SK-N-SH (cell line): ENCODE data around the gene PDCD1. TPM values are rescaled to one million over a fixed set of nuclear protein-coding genes. Genes with fewer than 3 reads are reported as not detected.

Source experiments
- CTCF ChIA-PET: fragments of 300-600, 350-600 bp; formaldehyde crosslinking; extraction: SDS; loops from one replicate; lab custom pipeline; 2021; lab: Yijun Ruan, JAX
- POLR2A ChIA-PET: fragments of 350-600 bp; sonication (Branson Sonifier 250); formaldehyde crosslinking; extraction: SDS; loops from one replicate; lab custom pipeline; 2020; ENCODE audit warnings: antibody characterized with exemption, inconsistent platforms; lab: Yijun Ruan, JAX
- DNase-seq: peaks from one replicate; pipeline ENCODE4 v3.0.0; 2012
- H2AFZ ChIP-seq: fragments of 200-600 bp; sonication (generic); 2 replicates; pipeline ENCODE4 v1.8.1; 2016; ENCODE audit warnings: antibody characterized with exemption, mild to moderate bottlenecking, low read depth
- H3F3A ChIP-seq: fragments of 200-600 bp; sonication (generic); replicated peaks from 2 replicates; pipeline ENCODE3; 2016; ENCODE audit warnings: antibody characterized with exemption, mild to moderate bottlenecking; ENCODE audit not compliant: insufficient read depth
- H3K27ac ChIP-seq, 2 experiments: fragments of 200-500 bp in 1 of 2; fragments of 200-600 bp in 1 of 2; sonication (Bioruptor generic) in 1 of 2; sonication (generic), shearing (Covaris generic) in 1 of 2; 2 replicates each; pipeline versions ENCODE4 v1.5.1 to v1.6.1; 2014 to 2016; ENCODE audit warnings: low read depth in 2 of 2, inconsistent platforms in 1 of 2, low read length in 1 of 2, mild to moderate bottlenecking in 1 of 2, mixed read lengths in 1 of 2
- H3K27me3 ChIP-seq: fragments of 200-600 bp; sonication (generic), shearing (Covaris generic); 2 replicates; pipeline ENCODE4 v1.6.1; 2016; ENCODE audit warnings: mixed run types; ENCODE audit not compliant: insufficient read depth
- H3K36me3 ChIP-seq, 2 experiments: fragments of 200-500 bp in 1 of 2; fragments of 200-600 bp in 1 of 2; sonication (Bioruptor generic) in 1 of 2; sonication (generic) in 1 of 2; replicated peaks in 1 of 2; 2 replicates each; pipeline versions ENCODE3 to v1.5.1; 2014 to 2016; ENCODE audit warnings: low read length in 1 of 2, mild to moderate bottlenecking in 1 of 2; ENCODE audit not compliant: insufficient read depth in 2 of 2, control insufficient read depth in 1 of 2
- H3K4me1 ChIP-seq, 2 experiments: fragments of 200-500 bp in 1 of 2; fragments of 200-600 bp in 1 of 2; sonication (Bioruptor generic) in 1 of 2; sonication (generic), shearing (Covaris generic) in 1 of 2; 2 replicates each; pipeline versions ENCODE4 v1.5.1 to v1.6.1; 2014 to 2016; ENCODE audit warnings: low read depth in 1 of 2, low read length in 1 of 2, mixed run types in 1 of 2; ENCODE audit not compliant: insufficient read depth in 2 of 2, control insufficient read depth in 1 of 2
- H3K4me2 ChIP-seq: fragments of 200-600 bp; sonication (generic), shearing (Covaris generic); 2 replicates; pipeline ENCODE4 v1.6.1; 2017; ENCODE audit warnings: mixed run types
- H3K4me3 ChIP-seq, 2 experiments: fragments of 200-500 bp in 1 of 2; fragments of 200-600 bp in 1 of 2; sonication (Bioruptor generic) in 1 of 2; sonication (generic), shearing (Covaris generic) in 1 of 2; 2 replicates each; pipeline versions ENCODE4 v1.5.1 to v1.8.1; 2014 to 2016; ENCODE audit warnings: low read depth in 2 of 2, inconsistent platforms in 1 of 2, low read length in 1 of 2, mild to moderate bottlenecking in 1 of 2, mixed read lengths in 1 of 2, moderate library complexity in 1 of 2
- H3K79me2 ChIP-seq: fragments of 200-600 bp; sonication (generic); 2 replicates; pipeline ENCODE4 v1.8.1; 2017; ENCODE audit warnings: mild to moderate bottlenecking; ENCODE audit not compliant: insufficient read depth
- H3K9ac ChIP-seq: fragments of 200-600 bp; sonication (generic); 2 replicates; pipeline ENCODE4 v1.6.1; 2017; ENCODE audit warnings: mixed run types
- H3K9me2 ChIP-seq: fragments of 200-600 bp; sonication (generic); 2 replicates; pipeline ENCODE4 v1.6.1; 2017; ENCODE audit warnings: mixed run types
- H3K9me3 ChIP-seq: fragments of 200-600 bp; sonication (generic); 2 replicates; pipeline ENCODE4 v1.6.1; 2017; ENCODE audit warnings: mixed run types, mild to moderate bottlenecking, moderate library complexity
- H4K20me1 ChIP-seq: fragments of 200-600 bp; sonication (generic); 2 replicates; pipeline ENCODE4 v1.6.1; 2017; ENCODE audit warnings: mild to moderate bottlenecking, mixed run types; ENCODE audit not compliant: insufficient read depth
- CHD2 ChIP-seq: fragments of 150-350 bp; IDR thresholded peaks from 2 replicates; pipeline ENCODE4 v1.6.1; 2018; ENCODE audit warnings: low read length; ENCODE audit not compliant: partially characterized antibody
- ELF1 ChIP-seq: IDR thresholded peaks from 2 replicates; pipeline ENCODE4 v1.4.0; 2012
- EP300 ChIP-seq, 2 experiments: IDR thresholded peaks; 2 replicates each; pipeline versions ENCODE4 v1.4.0 to v1.6.1; 2012; ENCODE audit warnings: borderline replicate concordance in 1 of 2, low read depth in 1 of 2, low read length in 1 of 2
- EZH2phosphoT487 ChIP-seq: fragments of 200-600 bp; sonication (generic); IDR thresholded peaks from 2 replicates; pipeline ENCODE4 v1.6.1; 2017; ENCODE audit warnings: low read depth, mixed run types, mild to moderate bottlenecking, antibody characterized with exemption, moderate library complexity, borderline replicate concordance
- FOSL2 ChIP-seq: IDR thresholded peaks from 2 replicates; pipeline ENCODE4 v1.4.0; 2012; ENCODE audit warnings: low read depth, mild to moderate bottlenecking, moderate library complexity, borderline replicate concordance
- FOXM1 ChIP-seq: IDR thresholded peaks from 2 replicates; pipeline ENCODE4 v1.4.0; 2012; ENCODE audit warnings: low read depth, mild to moderate bottlenecking
- GABPA ChIP-seq: IDR thresholded peaks from 2 replicates; pipeline ENCODE4 v1.4.0; 2012; ENCODE audit warnings: low read depth, mild to moderate bottlenecking
- NFIC ChIP-seq: IDR thresholded peaks from 2 replicates; pipeline ENCODE4 v1.4.0; 2012; ENCODE audit warnings: borderline replicate concordance
- NRF1 ChIP-seq: IDR thresholded peaks from 2 replicates; pipeline ENCODE4 v1.6.1; 2012; ENCODE audit warnings: low read depth, mild to moderate bottlenecking, low read length
- RAD21 ChIP-seq: IDR thresholded peaks from 2 replicates; pipeline ENCODE4 v1.6.1; 2012; ENCODE audit warnings: mild to moderate bottlenecking, low read length
- RXRA ChIP-seq: IDR thresholded peaks from 2 replicates; pipeline ENCODE4 v1.4.0; 2012; ENCODE audit warnings: low read depth, mild to moderate bottlenecking, borderline replicate concordance
- SIN3A ChIP-seq: IDR thresholded peaks from 2 replicates; pipeline ENCODE4 v1.6.1; 2012; ENCODE audit warnings: low read depth, mild to moderate bottlenecking, low read length, moderate library complexity, borderline replicate concordance
- TAF1 ChIP-seq: IDR thresholded peaks from 2 replicates; pipeline ENCODE4 v1.6.1; 2012; ENCODE audit warnings: low read depth, mild to moderate bottlenecking, low read length, moderate library complexity, borderline replicate concordance
- TCF12 ChIP-seq: IDR thresholded peaks from 2 replicates; pipeline ENCODE4 v1.4.0; 2012
- YY1 ChIP-seq: IDR thresholded peaks from 2 replicates; pipeline ENCODE4 v1.4.0; 2012; ENCODE audit warnings: low read depth, mild to moderate bottlenecking
- WGBS: methylation state at CpG from one replicate; pipeline ENCODE4 v1.1.6; 2017; ENCODE audit warnings: low lambda C conversion rate; 5-methylcytosine and 5-hydroxymethylcytosine counted together
- polyA plus RNA-seq, 3 experiments: library from polyadenylated mRNA; depleted of rRNA; stranded (reverse); fragments of >200 nt; gene quantifications; 2 replicates each; pipeline ENCODE4 v1.2.3, GENCODE V29; 2012
- TF ChIP-seq, protein P1 (sequence below): IDR thresholded peaks from 2 replicates; pipeline ENCODE4 v1.4.0; 2012; ENCODE audit warnings: low read depth
- TF ChIP-seq, protein P2 (sequence below): fragments of 150-350 bp; IDR thresholded peaks from 2 replicates; pipeline ENCODE4 v1.6.1; 2016; ENCODE audit warnings: mild to moderate bottlenecking, low read depth, low read length
- TF ChIP-seq, protein P3 (sequence below): IDR thresholded peaks from 2 replicates; pipeline ENCODE4 v1.4.0; 2012; ENCODE audit warnings: low read depth, borderline replicate concordance

PDCD1 gene
- polyA plus RNA-seq, 1 of the 3 experiments (the other 2 are of a cell fraction) = not detected

DNA sequence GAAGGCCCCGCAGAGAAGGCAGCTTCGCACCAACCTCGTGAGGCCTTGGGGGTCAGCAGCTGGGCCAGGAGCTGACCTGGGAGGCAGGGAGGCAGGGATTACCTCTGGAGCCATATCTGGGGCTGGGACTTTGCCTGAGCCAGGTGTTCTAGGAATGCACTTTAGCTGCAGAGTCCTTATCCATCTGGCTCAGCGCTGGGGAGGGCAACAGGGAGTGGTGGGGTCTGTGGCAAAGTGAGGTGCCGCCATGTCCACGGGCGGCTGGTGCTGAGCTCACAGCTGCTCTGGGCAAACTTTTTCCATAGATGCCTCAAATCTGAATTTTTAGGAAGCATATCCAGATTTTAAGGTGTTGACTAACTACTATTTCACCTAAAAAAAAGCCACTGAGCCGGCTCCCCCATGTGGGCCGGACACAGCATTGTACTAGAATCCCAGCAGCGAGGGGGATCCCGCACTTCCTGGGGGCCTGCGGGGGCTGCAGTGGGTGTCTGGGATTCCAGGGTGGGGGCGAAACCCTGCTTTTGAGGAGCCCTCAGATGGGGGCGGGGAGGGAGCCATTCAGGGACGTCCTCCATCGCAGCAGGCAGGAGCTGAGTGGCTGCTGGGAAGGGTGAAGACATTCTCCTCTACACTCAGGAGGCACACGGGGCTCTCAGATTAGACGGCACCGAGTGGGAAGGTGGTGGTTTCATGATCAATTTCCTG, 45.5 kb upstream of the PDCD1 start:
- H3K9me3 ChIP-seq = no peaks in the 10 kb centered on the region
- H3K4me2 ChIP-seq = no peak overlapping the region
- WGBS = 94% methylated on average over 10 of the region's 19 CpGs
- H3K27me3 ChIP-seq = no peaks in the 10 kb centered on the region
- no peaks in the 10 kb centered on the region for H3K36me3 ChIP-seq
- CTCF ChIA-PET = interaction anchor here (1.0 kb wide), 2 partner anchors 10 to 201 kb away, joined by 3 to 4 read pairs; no protein-coding TSS in a partner anchor
- TF ChIP-seq, protein P1, sequence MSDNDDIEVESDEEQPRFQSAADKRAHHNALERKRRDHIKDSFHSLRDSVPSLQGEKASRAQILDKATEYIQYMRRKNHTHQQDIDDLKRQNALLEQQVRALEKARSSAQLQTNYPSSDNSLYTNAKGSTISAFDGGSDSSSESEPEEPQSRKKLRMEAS = no peak
- TF ChIP-seq SIN3A = no peak
- TF ChIP-seq NRF1 = no peak
- no peak for TF ChIP-seq TCF12
- TF ChIP-seq EP300 (IDR thresholded peaks at IDR 0.05; ENCODE audit: borderline replicate concordance in 1 of 2, low read depth in 1 of 2, low read length in 1 of 2) = no peak
- no peak for TF ChIP-seq NFIC
- no peak for TF ChIP-seq TAF1
- no peak overlapping the region for H3K27ac ChIP-seq
- no peak overlapping the region for H3K9ac ChIP-seq
- POLR2A ChIA-PET = no interaction called here
- H3F3A ChIP-seq = no peaks in the 10 kb centered on the region
- H4K20me1 ChIP-seq = no peaks in the 10 kb centered on the region
- H3K9me2 ChIP-seq = no peaks in the 10 kb centered on the region
- peaks cover 0 to 19% of the 10 kb centered on the region in 2 experiments; a peak in 1 of 4 replicates for H3K4me1 ChIP-seq
- no peak overlapping the region for H2AFZ ChIP-seq
- no peak for DNase-seq
- no peaks in the 10 kb centered on the region for H3K79me2 ChIP-seq
- no peak overlapping the region for H3K4me3 ChIP-seq

DNA sequence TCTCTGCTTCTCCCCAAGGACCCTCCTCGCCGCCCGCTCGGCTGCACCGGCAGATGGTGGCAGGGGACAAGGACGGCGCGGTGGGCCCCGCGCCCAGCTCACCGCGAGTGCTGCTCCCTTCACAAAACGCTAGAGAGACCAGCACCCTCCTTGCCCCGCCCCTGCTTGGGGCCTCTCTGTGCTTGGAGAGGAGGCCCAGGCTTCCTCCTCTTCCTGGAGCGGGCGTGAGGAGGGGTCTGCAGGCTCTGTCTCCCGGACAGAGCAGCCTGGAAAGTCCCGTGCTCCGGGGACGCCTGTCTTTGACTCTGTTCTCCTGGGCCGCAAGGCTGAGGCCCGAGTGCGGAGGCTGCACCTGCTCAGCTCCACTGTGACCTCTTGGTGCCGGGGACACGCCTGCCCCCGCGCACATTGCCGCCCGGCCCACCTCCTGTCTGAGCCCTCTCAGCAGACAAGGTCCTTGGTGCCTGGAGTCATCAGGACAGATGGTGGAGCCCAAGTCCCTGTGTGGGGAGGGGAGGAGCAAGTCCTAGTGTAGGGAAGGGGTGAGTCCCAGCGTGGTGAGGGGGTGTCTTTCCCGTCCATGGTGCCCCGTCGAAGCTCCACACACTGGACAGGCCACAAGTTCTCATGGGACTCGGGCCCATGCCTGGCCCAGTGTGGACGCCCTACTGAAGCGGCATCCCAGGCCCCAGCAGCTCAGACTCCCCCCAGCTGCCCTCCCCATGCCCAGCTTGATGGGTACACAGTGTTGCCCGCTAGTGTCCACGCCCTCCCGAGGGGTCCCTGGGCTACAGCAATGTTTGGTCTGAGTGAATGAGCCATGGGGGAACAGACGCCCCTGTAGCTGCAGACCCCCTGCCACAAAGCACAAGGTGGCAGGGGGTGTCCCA, 44.7 kb upstream of the PDCD1 start:
- CTCF ChIA-PET = no interaction called here
- Histone ChIP-seq H3K9me3 (no peaks in the 10 kb centered on the region), H3K4me2 (no peak overlapping the region), H3K4me1 (peaks cover 0 to 20% of the 10 kb centered on the region in 2 experiments; a peak in 1 of 4 replicates), H3K79me2 (no peaks in the 10 kb centered on the region), H3K27me3 (no peaks in the 10 kb centered on the region), H4K20me1 (no peaks in the 10 kb centered on the region), H3F3A (no peaks in the 10 kb centered on the region), H2AFZ (no peak overlapping the region), H3K27ac (no peak overlapping the region), H3K9me2 (no peaks in the 10 kb centered on the region), H3K9ac (no peak overlapping the region), H3K36me3 (no peaks in the 10 kb centered on the region), H3K4me3 (no peak overlapping the region)
- 85% methylated on average over 11 of the region's 40 CpGs for WGBS
- DNase-seq = no peak
- TF ChIP-seq ELF1 (no peak), FOSL2 (no peak), EZH2phosphoT487 (no peak), RAD21 (no peak), GABPA (no peak), YY1 (no peak), FOXM1 (no peak), CHD2 (no peak), RXRA (no peak), NRF1 (no peak)
- TF ChIP-seq, protein P1 = no peak
- TF ChIP-seq, protein P2, sequence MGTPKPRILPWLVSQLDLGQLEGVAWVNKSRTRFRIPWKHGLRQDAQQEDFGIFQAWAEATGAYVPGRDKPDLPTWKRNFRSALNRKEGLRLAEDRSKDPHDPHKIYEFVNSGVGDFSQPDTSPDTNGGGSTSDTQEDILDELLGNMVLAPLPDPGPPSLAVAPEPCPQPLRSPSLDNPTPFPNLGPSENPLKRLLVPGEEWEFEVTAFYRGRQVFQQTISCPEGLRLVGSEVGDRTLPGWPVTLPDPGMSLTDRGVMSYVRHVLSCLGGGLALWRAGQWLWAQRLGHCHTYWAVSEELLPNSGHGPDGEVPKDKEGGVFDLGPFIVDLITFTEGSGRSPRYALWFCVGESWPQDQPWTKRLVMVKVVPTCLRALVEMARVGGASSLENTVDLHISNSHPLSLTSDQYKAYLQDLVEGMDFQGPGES = no peak
- TF ChIP-seq, protein P3, sequence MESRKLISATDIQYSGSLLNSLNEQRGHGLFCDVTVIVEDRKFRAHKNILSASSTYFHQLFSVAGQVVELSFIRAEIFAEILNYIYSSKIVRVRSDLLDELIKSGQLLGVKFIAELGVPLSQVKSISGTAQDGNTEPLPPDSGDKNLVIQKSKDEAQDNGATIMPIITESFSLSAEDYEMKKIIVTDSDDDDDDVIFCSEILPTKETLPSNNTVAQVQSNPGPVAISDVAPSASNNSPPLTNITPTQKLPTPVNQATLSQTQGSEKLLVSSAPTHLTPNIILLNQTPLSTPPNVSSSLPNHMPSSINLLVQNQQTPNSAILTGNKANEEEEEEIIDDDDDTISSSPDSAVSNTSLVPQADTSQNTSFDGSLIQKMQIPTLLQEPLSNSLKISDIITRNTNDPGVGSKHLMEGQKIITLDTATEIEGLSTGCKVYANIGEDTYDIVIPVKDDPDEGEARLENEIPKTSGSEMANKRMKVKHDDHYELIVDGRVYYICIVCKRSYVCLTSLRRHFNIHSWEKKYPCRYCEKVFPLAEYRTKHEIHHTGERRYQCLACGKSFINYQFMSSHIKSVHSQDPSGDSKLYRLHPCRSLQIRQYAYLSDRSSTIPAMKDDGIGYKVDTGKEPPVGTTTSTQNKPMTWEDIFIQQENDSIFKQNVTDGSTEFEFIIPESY = no peak
- POLR2A ChIA-PET = no interaction called here
